NCI-H446 (cell line): Measurements from ENCODE around the gene TLL2.
A peak's percentile ranks its signal among the peaks of the same experiment; 100 is the strongest.

Experiments
- DNase-seq, 2 experiments: peaks; one replicate each; lab custom pipeline; 2025; lab: John Stamatoyannopoulos, UW

The TLL2 gene

DNA sequence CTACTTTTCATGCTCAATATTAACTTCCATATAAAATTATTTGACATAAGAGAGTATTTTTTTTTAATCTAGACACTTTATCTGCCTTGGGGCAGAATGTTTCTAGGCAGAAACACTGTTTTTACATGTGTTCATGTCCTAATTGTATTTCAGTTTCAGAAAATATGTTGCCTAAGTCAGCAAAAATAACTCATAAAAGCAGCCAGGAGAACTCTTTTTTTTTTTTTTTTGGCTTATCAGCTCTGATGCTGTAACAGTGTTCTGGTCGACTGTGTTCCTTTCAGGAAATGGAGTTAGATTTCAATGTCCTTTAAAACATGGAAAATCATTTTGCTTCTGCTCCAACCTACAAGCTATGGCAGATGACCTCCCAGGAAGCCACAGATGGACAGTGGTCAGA lies 91.7 kb downstream of the TLL2 start:
- DNase-seq, result no peak

- DNase-seq, result no peak
These were observed 93.3 kb downstream of the TLL2 start for GRCh38 chr10:96420228-96421009.

- DNase-seq, result no peak
These were observed 94.4 kb downstream of the TLL2 start for GRCh38 chr10:96419351-96419750.

- no peak for DNase-seq
These were observed 95.1 kb downstream of the TLL2 start for GRCh38 chr10:96418582-96418981.

DNA sequence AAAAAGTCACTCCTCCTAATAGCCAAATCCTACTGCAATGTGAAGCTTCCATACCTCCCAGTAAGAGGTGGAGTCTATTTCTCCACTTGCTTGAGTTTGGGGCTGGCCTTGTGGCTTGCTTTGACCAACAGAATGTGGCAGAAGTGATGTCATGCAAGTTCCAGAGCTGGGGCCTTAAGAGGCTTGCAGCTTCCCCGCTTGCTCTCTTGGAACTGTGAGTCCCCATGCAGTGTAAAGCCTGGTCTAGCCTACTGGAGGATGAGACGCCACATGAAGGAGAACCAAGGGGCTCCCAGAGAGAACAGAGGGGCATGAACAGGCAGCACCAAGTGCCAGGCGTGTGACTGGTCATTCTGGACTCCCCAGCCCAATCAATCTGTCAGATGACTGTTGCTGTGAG lies 96.3 kb downstream of the TLL2 start:
- no peak for DNase-seq

DNA sequence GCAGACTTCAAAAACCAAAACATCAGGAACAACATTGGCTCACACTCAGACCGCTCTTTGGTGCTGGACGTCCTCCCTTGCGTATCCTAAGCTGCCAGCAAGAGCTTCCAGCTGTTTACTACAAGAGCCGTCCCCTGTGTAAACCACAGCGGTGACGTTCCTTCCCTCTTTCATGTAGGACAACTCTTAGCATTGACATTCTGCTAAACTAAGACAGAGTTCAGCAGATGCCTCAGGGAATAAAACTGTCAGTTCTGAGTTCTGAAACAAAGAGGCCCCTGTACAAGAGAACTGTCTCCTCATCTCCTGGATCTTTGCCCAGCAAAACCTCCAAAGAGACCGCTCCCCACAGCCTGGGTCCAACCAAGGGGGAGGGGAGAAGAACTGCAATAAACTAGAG lies 97.1 kb downstream of the TLL2 start:
- no peak for DNase-seq

- DNase-seq, result no peak
These were observed 97.7 kb downstream of the TLL2 start for GRCh38 chr10:96415891-96416554.

- no peak for DNase-seq
These were observed 98.4 kb downstream of the TLL2 start for GRCh38 chr10:96415150-96415890.

DNA sequence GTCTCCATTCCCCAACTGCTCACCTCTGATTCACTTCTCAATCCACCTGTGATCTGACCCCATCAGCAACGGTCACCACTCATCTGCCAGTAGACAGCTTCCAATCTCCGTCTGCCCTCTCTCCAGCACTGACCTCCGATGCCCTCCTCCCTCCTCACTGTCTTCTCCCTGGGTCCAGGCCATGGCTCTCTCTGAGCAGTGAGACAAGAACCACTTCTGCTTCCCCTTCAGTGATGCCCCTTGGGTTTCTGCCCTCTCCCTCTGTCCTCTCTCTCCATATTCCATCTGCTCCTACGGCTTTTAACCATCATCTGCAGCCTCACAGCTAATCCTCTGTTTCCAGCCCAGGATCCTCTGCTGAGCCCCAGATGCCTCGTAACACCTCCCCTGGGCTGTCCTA lies 99.4 kb downstream of the TLL2 start:
- no peak for DNase-seq

GRCh38 chr10:96413151-96413787 lies 100.5 kb downstream of the TLL2 start:
- DNase-seq, result no peak

DNA sequence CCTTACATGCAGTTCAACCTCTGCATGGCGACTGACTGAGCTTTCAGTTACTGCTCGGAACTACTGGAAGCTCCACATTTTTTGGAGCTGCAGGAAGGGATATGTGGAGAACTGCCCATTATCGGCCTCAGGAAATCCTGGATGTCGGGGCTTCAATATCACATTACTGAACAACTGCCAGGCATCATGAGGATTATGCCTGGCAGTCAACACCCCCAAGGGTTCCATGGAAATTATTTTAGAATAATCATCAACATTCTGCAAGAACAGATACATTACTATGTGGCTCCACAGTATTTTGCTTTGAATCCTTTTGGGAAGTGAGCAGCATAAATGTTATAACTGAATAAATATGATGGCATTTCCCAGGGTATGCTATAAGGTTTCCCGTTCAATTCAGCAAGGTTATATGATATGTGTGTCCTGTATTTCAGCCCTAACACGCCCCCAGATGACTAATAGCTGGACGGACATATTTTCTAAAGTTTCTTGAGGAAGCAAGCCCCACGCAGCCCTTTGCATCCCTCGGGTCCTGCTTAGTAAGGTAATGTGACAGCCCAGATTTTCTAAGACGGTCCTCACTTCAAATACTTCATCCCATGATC lies 101.9 kb downstream of the TLL2 start:
- no peak for DNase-seq

GRCh38 chr10:96410296-96410695 lies 103.4 kb downstream of the TLL2 start:
- no peak for DNase-seq

GRCh38 chr10:96408201-96408600 lies 105.5 kb downstream of the TLL2 start:
- DNase-seq, result no peak

GRCh38 chr10:96407560-96408069 lies 106.1 kb downstream of the TLL2 start:
- no peak for DNase-seq

DNA sequence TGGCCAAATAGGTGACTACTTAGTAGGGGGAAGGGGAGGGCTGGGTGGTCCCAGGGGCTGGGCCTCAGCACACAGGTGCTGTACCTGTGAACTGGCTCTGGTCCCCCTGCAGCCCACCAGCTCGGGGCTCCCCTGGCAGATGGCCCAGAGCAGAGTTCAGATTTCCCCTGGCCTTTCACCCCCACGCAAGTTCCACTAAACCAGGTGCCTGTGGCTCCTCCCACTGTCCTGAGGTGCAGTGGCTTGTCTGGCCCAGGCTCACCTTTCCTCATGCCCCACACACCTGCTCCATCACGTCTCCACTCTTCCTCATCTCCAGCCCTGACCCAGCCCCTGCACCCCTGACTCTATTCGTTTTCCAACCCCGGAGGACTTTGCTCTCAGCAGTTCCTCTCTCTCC lies 107.6 kb downstream of the TLL2 start:
- DNase-seq, result no peak

GRCh38 chr10:96402417-96403305 lies 111.1 kb downstream of the TLL2 start:
- no peak for DNase-seq

GRCh38 chr10:96401036-96401435 lies 112.7 kb downstream of the TLL2 start:
- no peak for DNase-seq

- DNase-seq, result no peak
These were observed 113.3 kb downstream of the TLL2 start for GRCh38 chr10:96400465-96400864.

- DNase-seq, result no peak
These were observed 115.8 kb downstream of the TLL2 start for GRCh38 chr10:96397902-96398301.

DNA sequence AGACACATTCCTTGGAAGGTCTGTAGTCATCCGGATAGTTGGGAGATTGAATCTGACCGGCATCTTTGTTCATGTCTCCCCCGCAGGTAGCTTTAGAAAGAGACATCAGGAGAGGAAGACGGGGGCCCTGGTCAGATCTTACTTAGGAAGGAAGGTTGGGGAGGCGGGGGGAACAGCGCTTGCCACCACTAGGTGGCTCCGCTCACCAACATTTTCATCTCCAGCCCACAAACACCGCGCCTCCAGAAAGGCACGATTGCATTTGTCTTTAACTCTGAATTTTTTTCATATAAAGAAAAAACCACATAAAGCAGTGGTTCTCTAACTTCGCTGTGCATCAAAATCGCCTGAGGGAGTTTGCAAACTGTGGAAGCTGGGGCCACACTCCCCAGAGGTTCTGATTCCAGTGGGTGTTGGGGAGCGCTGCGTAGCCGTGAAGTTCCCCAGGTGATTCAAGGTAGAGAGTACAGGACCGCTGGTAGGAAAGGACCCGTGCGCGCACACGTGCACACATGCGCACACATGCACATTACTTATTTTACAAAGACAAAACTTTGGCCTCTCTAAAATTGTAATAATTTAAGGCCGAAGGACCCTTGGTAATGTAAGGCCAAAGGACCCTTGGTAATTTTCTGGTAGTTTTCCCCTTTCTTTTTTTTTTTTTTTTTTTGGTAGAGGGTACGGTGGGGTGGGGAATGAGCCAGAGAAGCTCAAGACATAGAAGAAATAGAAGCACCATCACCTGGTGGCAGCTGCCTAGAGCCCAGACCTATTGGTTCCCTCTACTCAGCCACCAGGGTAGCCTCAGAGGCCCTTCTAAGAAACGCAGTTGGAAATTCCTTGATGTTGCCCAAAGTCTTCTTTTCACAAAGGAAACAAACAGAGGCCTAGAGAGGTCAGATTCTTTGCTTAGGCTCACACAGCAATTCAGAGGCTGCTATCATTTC lies 117.5 kb downstream of the TLL2 start:
- DNase-seq, result peak in 1 of 2 experiments; percentile 54
